Measurements from ENCODE around the gene C12orf60.

Gene C12orf60

GRCh38 chr12:14844401-14844800 lies 40.9 kb downstream of the C12orf60 start:
- TF ChIP-seq CTCF (IDR thresholded peaks at IDR 0.05; ENCODE audit: control extremely low read depth, extremely low read depth, low read depth, missing control alignments), result no peak
- DNase-seq (ENCODE audit: extremely low spot score), result no peak
- ChIA-PET CTCF (interaction anchor here (0.8 to 7.4 kb wide), 8 partner anchors 10 to 379 kb away, joined by 3 to 85 read pairs (median 4); partner anchors contain the start of gene RERG), POLR2A (no interaction called here)

DNA sequence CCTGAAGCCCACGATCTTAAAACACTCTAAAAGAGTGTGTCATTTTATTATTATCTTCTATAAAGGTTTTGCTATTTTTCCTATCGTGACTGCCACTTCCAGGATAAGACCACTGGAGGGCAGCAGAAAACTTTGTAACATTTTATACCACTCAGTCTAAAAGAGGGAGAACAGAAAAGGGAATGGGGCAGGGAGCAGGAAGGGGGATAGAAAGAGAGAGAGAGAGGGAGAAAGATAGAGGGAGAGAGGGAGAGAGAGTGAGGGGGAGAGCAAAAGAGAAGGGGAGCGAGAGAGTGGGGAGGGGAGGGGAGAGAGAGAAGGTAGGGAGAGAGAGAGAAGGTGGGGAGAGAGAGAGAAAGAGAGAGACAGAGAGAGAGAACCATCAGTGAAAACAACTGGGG lies 41.9 kb downstream of the C12orf60 start:
- ChIA-PET POLR2A (no interaction called here), CTCF (interaction anchor here (0.6 to 7.4 kb wide), 18 partner anchors 8 to 378 kb away, joined by 3 to 85 read pairs (median 3); partner anchors contain the start of gene RERG)
- peak; percentile 64 for DNase-seq (ENCODE audit: extremely low spot score)
- peak; percentile 71 for TF ChIP-seq CTCF (IDR thresholded peaks at IDR 0.05; ENCODE audit: control extremely low read depth, extremely low read depth, low read depth, missing control alignments)

- CTCF ChIA-PET, result interaction anchor here (0.6 to 7.4 kb wide), 18 partner anchors 9 to 377 kb away, joined by 3 to 85 read pairs (median 3); partner anchors contain the start of gene RERG
- POLR2A ChIA-PET, result no interaction called here
- DNase-seq (ENCODE audit: extremely low spot score), result no peak
- no peak for TF ChIP-seq CTCF (IDR thresholded peaks at IDR 0.05; ENCODE audit: control extremely low read depth, extremely low read depth, low read depth, missing control alignments)
Measured at GRCh38 chr12:14846042-14846587, 42.6 kb downstream of the C12orf60 start.

- ChIA-PET CTCF (interaction anchor here (1.0 to 7.4 kb wide), 6 partner anchors 14 to 374 kb away, joined by 3 to 85 read pairs (median 10); partner anchors contain the start of gene RERG), POLR2A (no interaction called here)
- TF ChIP-seq CTCF (IDR thresholded peaks at IDR 0.05; ENCODE audit: control extremely low read depth, extremely low read depth, low read depth, missing control alignments), result no peak
- no peak for DNase-seq (ENCODE audit: extremely low spot score)
Measured at GRCh38 chr12:14846876-14847580, 43.6 kb downstream of the C12orf60 start.

DNA sequence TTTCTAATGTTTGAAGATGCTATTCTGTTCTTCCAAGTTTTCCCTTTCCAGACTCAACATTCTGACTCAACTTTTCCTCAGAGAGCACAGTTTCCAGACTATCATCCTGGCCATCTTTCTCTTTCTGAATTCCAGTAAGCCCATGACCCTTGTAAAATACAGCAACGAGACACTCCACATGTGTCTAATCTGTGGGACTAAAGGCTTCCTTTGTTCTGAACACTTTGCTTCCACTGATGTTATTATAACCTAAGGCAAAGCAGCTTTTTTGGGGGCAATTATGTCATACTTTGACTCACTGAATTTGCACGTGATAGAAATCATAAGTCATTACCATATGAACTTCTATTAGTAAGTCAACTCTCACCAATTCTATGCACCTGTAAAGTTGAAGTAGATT lies 46.2 kb downstream of the C12orf60 start:
- CTCF ChIA-PET, result interaction anchor here (1.0 to 7.4 kb wide), 4 partner anchors 15 to 146 kb away, joined by 3 to 85 read pairs (median 4); partner anchors contain the start of gene ERP27
- POLR2A ChIA-PET, result no interaction called here
- no peak for DNase-seq (ENCODE audit: extremely low spot score)
- no peak for TF ChIP-seq CTCF (IDR thresholded peaks at IDR 0.05; ENCODE audit: control extremely low read depth, extremely low read depth, low read depth, missing control alignments)

DNA sequence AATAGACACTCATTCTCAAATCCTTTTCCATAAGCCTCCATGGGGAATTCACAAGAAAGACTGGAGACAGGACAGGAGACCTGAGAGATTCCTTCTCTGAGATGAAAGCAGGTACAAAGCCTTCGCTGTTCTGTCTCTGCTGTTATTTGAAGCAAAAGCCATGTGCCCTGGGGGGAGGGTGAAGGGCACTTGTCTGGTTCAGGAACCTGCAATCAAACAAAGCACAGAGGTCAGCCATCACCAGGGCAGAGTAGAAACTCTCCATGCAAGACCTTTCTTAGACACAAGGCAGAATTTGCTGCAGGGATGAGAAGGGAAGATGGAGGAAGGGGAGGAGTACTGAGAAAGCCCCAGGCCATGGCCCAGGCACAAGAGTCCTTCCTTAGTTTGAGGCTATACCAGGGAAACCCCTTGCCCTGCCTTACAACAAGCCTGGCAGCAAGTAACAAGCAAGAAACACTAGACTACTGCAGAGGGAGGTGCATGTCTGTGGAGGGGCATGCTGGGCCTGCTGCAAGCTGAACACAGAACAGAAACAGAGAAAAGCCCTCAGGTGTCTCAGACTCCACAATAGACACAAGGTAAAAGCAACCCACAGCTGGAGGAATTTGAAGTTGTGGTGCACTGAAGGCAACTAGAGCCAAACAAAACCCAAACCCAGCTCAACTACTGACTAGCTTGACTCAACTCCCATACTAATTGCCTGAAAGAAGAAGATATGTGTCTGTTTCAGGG lies 47.6 kb downstream of the C12orf60 start:
- ChIA-PET CTCF (interaction anchor here (0.8 to 2.2 kb wide), 3 partner anchors 22 to 145 kb away, joined by 4 to 9 read pairs (median 5); no protein-coding TSS in a partner anchor), POLR2A (no interaction called here)
- TF ChIP-seq CTCF (IDR thresholded peaks at IDR 0.05; ENCODE audit: control extremely low read depth, extremely low read depth, low read depth, missing control alignments), result no peak
- no peak for DNase-seq (ENCODE audit: extremely low spot score)
